HG03378 (cell line): ENCODE results near the gene MYO1A.
"Not testable (repeated sequence)": the region's sequence is repeated elsewhere in the genome, so short reads cannot be mapped to it uniquely, and the experiment has no call there.

Experiments
- ATAC-seq: cut with Tn5 transposase; IDR thresholded peaks from one replicate; pipeline ENCODE4 v1.9.1; 2021; ENCODE audit warnings: mild to moderate bottlenecking, moderate library complexity; ENCODE audit not compliant: unreplicated experiment

The MYO1A gene

DNA sequence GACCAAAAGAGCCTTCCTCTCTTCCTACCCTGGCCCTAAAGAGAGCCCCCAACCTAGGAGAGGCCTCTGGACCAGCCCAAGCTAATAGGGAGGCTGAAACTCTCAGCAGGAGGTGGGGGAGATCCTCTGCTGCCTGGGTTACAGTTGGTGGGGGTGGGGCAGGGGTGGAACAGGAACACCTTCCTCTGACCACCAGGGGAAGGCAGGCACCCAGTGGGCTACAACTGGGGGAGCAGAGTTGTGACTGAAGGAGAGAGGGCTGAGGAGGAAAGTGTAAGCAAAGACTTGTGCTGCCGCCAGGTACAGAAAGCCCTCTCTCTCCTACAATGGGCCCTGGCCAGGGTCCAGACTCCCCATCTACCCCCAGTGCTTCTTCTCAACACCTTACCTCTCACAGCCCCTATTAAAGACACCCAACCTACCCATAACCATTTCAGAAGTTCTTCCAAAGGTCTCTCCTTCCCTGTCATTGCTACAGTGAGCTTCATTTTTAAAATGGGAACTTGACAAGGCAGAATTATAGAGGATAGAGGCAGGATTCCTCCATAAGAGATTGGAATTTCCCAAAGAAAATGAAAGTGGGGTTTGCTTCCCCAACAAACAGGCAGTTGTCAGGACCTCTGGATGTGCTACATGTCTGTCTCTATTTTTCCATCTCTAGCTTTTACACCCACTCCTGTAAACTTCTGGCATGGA, 1.4 kb downstream of the MYO1A start:
- no peak for ATAC-seq

DNA sequence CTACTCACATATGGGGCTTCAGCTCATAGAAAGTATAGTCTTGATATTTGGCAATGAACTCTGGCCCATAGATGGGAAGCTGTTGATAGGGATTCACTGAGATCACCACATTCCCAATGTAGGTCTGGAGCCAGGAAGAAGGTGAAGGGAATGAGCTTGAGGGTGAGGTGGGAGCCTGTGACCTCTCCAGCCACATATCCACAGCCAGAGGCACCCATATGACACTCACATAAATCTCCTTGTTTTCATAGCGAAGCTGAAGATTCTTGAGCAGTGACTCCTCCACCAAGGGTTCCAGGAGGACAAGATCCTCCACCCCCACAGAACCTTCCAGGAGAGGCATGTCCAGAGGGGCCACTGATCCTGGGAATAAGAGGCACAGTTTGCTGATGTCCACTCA, 1.9 kb downstream of the MYO1A start:
- ATAC-seq = no peak

DNA sequence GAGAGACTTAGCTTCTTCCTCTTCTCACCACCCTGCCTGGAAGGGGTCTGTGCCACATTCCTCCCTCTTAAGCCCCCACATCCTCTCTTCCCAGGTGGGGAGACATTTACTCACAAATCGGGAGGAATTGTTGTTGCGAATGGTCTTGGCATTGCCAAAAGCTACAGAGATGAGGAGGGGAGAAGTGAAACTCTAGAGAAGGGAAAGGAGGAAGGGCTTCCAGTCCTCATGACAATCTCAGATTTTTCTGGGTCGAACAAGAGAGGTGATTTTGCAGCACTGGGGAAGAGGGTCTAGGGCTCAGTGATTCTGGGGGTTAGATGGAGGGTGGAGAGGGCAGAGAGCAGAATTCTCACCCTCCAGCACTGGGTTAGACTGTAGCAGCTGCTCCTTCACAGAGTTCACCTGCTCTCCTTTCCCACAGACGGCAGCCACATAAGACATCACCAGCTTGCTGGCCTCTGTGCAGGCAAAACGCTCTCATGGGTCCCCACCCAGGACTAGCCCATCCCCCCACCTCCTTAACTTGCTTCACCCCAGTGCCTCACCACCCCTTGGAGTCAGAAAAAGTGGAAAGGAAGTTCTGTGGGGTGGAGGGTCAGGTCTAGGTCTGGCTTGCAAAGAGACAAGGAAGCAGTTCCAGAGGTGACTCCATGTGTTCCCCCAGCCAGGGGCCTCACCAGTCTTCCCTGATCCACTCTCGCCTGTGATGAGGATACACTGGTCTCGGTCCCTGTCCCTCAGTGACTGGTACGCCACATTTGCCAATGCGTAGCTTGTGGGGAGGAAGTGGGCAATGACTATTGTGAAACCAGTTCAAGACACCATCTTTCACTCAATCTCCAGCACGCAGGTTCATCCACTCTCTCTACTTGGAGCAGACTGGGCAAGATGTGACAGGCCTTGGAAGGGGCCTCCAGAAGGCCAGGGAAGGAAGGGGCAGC, 2.7 kb downstream of the MYO1A start:
- no peak for ATAC-seq

GRCh38 chr12:57046086-57046791, 3.7 kb downstream of the MYO1A start:
- ATAC-seq = no peak

DNA sequence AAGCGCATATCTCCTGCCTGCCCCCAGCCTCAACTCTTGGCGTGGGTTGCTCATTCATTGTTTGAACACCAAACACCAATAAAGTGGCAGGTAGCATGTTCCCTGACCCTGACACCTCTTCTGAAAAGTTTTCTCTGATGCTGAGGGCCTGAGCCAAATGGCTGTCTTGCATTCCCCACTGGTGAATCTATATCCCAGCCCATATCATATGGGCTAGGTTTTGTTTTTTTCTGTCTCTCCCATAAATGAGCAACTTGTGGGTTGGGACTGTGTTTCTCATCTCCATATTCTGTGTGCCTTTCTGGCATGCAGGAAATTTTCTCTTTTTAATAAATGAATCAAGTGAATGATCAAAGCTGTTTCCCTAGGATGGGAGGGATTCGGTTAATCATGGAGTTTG, 5.0 kb downstream of the MYO1A start:
- ATAC-seq = no peak

DNA sequence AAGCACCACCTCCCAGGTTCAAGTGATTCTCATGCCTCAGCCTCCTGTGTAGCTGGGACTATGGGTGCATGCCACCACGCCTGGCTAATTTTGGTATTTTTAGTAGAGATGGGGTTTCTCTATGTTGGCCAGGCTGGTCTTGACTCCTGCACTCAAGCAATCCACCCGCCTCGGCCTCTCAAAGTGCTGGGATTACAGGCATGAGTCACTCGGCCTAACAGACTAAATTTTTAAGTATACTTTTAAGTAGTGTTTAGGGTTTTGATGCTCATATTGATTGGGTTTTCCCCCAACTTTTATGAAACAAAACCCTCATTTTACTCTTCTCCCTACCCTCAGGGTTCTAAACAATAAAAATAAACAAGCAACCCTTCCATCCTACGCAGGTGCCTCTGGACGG, 5.5 kb downstream of the MYO1A start:
- no peak for ATAC-seq

DNA sequence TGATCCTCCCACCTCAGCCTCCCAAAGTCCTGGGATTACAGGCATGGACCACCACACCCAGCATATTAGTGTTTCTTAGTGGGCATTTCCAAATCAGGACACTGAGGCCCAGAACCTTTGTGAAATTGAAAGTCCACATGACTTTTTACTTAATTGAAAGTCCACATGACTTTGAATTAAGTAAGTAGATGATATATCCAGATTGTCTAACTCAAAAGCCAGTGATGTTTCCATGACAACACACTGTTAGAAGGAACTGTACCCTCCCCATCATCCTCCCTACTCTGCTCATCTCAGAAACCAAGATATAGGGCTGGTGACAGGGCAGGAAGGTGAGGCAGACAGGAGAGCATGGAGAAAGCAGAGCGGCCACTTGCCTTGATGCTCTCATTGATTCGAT, 7.2 kb downstream of the MYO1A start:
- no peak for ATAC-seq

DNA sequence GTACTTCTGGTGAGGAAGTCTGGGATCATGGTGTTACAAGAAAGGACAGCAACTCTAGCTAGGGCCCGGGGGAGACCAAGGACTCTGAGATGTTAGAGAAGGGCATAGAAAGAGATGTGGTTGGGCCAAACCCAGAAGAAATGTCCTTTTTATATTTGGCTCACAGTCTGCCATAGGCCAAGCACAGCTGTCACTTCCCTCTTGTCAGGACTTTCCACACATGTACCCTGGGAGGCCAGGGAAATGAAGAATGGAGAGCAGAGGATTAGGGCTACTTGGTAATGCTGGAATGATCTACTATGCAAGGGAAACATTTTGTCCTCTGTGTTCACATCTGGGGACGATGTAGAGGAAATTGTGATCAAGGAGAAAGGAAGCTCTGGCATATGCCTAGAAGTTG, 9.2 kb downstream of the MYO1A start:
- no peak for ATAC-seq

GRCh38 chr12:57040211-57040610, 9.7 kb downstream of the MYO1A start:
- no peak for ATAC-seq

GRCh38 chr12:57039016-57039798, 10.7 kb downstream of the MYO1A start:
- ATAC-seq = no peak

- no peak for ATAC-seq
These were observed 12.7 kb downstream of the MYO1A start for GRCh38 chr12:57037264-57037663.

DNA sequence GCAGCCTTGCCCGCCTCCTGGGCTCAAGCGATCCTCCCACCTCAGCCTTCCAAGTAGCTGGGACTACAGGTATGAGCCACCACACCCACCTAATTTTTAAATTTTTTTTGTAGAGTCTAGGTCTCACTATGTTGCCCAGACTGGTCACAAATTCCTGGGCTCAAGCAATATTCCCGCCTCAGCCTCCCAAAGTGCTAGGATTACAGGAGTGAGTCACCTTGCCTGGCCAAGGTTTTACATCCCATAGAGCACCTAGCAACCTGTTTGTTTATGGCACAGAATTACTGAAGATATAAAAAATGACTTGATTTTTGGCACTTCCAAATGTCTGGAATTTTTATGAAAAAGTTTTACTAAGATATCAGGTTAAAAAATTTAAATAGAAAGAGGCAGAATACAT, 16.5 kb downstream of the MYO1A start:
- no peak for ATAC-seq

DNA sequence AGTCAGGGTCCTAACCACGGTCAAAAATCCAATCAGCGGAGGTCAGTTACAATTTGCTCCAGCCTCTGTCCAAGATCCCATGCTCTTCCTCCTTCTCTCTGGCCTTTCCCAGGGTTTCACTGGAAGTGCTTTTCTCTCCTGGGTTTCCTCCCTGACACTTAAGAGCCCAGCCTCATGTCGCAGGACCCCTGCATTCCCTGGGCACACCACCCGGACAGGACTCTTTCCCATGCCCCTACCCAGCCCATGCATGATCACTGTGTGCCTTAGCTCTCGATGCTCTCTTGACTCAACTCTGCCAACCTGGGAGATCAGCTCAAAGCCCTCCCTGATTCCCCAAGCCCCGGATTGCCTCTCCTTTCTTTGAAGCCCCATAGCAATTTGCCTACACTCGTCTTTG, 18.1 kb downstream of the MYO1A start:
- no peak for ATAC-seq

DNA sequence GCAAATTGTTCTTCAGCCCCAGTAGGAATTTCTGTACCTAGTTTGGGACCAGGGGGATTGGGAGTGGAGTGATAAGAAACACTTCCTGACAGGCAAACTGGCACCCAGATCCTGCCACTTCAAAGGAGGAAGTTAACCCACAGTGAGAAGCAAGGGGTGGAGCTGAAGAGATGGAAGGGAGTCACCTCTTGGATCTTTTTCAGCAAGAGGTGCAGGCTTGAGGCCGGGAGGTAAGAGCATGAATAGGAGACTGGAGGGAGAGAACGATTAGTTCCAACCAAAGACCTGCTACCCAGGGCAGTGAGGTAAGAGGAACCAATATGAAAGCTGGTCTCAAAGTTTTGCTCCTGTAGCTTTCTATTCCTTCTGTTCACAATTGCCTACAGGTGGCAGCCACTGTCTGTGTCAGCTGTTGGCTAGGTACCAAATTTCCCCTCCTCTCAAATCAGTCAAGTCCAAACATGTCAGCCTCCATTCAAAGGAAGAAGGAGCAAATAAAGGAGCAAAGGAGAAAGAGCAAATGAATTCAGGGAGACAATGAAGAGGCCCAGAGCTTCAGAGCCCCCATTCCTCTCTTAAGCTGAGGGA, 18.7 kb downstream of the MYO1A start:
- ATAC-seq = no peak

GRCh38 chr12:57029457-57029856, 20.5 kb downstream of the MYO1A start:
- no peak for ATAC-seq

GRCh38 chr12:57027805-57028153, 22.1 kb downstream of the MYO1A start:
- no peak for ATAC-seq

- ATAC-seq = no peak
These were observed 22.7 kb downstream of the MYO1A start for GRCh38 chr12:57027011-57027804.

GRCh38 chr12:57025196-57025595, 24.7 kb downstream of the MYO1A start:
- no peak for ATAC-seq

DNA sequence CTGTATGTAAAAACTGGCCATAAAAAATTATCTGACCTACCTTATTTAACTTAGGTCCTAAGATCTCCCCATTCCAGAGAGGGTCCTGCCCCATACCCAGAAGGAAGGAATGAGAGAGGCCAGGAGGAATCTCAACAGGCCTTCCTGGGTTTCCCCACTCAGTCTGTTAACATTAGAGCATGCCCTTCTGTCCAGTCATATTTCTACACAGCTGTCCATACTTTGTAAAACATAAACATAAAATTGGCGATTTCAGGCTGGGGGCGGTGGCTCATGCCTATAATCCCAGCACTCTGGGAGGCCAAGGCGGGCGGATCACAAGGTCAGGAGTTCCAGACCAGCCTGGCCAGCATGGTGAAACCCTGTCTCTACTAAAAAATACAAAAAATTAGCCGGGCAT, 27.6 kb downstream of the MYO1A start:
- not testable (repeated sequence) for ATAC-seq
